Fibroblast of villous mesenchyme (primary cell): ENCODE results near the gene GRM4. TPM values are rescaled to one million over a fixed set of nuclear protein-coding genes. Genes with fewer than 3 reads are reported as not detected.

Source experiments
- DNase-seq: peaks from one replicate; pipeline ENCODE4 v3.0.0-alpha.2; 2010; ENCODE audit warnings: low read depth
- H3K4me3 ChIP-seq: 2 replicates; pipeline ENCODE4 v1.5.1; 2011; ENCODE audit warnings: low read depth, mild to moderate bottlenecking, low read length
- CTCF ChIP-seq: IDR thresholded peaks from 2 replicates; pipeline ENCODE4 v1.5.1; 2012; ENCODE audit warnings: low read depth, mild to moderate bottlenecking, low read length; ENCODE audit not compliant: insufficient read depth
- total RNA-seq: library from RNA; depleted of rRNA; stranded (reverse); fragments of >200 nt; gene quantifications from 2 replicates; pipeline ENCODE4 v1.2.3, GENCODE V29; 2012

GRM4 gene
- total RNA-seq, 1 donor, result under 0.01 TPM

- no peak overlapping the region for H3K4me3 ChIP-seq
- no peak for TF ChIP-seq CTCF
- no peak for DNase-seq
Measured at GRCh38 chr6:34131326-34132290, 14.3 kb downstream of the GRM4 start.

GRCh38 chr6:34130862-34131261, 15.0 kb downstream of the GRM4 start:
- no peak for TF ChIP-seq CTCF
- no peak for DNase-seq
- H3K4me3 ChIP-seq, result no peak overlapping the region

- no peak for TF ChIP-seq CTCF
- no peak overlapping the region for H3K4me3 ChIP-seq
- no peak for DNase-seq
Measured at GRCh38 chr6:34129753-34130152, 16.1 kb downstream of the GRM4 start.

GRCh38 chr6:34128045-34128444, 17.8 kb downstream of the GRM4 start:
- no peak for TF ChIP-seq CTCF
- no peak for DNase-seq
- H3K4me3 ChIP-seq, result no peak overlapping the region

- no peak for TF ChIP-seq CTCF
- DNase-seq, result no peak
- H3K4me3 ChIP-seq, result no peak overlapping the region
Measured at GRCh38 chr6:34126419-34126818, 19.5 kb downstream of the GRM4 start.

- TF ChIP-seq CTCF, result no peak
- no peak overlapping the region for H3K4me3 ChIP-seq
- no peak for DNase-seq
Measured at GRCh38 chr6:34125939-34126338, 19.9 kb downstream of the GRM4 start.
